Measurements from ENCODE around the gene TSTD2.
"Not testable (repeated sequence)": the region's sequence is repeated elsewhere in the genome, so short reads cannot be mapped to it uniquely, and the experiment has no call there.

Gene TSTD2

DNA sequence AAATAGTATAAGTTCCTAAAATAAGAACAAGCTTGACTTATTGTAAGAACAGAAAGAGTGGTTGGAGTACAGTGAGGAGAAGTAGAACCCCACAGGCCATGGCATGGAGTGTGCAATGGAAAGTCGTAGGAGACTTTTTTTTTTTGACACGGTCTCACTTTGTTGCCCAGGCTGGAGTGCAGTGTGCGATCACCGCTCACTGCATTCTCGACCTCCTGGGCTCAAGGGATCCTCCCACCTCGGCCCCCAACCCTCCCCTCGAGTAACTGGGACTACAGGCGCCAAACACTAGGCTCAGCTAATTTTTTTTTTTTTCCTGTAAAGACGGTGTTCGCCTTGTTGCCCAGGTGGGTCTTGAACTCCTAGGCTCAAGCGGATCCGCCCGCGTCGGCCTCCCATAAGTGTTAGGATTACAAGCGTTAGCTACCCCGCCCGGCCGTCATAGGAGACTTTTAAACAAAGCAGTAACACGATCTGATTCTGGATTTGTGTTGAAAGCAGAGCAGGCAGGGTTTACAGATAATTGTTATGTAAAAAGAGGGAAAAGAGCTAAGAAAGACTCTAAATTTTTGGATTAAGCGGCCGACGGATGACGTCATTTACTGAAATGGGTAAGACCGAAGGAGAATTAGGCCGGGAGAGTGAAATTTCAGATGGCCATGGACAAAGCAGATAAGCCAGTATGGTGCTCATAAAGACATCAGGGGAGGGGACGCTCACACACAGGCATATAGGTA is 752 bp downstream of the TSTD2 start:
- DNase-seq (ENCODE audit: low spot score) = peak; percentile 76

DNA sequence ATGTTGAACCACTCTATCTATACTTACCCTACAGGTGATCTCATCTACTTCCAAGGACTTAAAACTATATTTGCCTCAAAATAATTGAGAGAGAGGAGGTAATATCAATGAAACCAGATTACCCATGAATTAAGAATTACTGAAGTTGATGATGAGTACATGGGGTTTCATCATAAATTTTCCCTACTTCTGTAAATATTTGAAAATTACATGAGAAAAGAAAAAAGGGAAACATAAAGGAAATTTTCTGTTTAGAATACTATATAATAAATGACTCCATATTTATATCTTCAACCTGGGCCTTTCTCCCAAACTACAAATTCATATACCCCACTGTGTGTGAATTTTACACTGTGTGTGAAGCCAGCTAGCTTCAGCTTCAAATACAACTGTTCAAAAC is 2.6 kb downstream of the TSTD2 start:
- no peak for DNase-seq (ENCODE audit: low spot score)

DNA sequence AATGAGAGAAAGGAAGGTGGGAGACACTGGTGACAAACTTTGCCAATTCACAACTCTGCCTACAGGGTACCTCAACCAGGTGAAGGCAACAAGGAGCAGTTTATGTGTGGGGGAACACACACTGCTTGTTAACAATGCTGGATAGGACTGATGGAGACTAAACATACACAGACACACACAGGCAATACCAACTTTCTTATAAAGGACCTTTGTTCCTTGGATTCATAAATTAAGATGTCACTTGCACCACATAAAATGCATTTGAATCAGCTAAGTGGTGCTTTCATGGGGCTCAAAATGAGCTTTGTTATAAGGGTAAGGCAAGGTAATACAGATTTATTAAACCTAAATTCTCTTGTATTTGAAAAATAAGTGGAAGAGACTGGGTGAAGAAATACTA is 4.0 kb downstream of the TSTD2 start:
- DNase-seq (ENCODE audit: low spot score) = no peak

DNA sequence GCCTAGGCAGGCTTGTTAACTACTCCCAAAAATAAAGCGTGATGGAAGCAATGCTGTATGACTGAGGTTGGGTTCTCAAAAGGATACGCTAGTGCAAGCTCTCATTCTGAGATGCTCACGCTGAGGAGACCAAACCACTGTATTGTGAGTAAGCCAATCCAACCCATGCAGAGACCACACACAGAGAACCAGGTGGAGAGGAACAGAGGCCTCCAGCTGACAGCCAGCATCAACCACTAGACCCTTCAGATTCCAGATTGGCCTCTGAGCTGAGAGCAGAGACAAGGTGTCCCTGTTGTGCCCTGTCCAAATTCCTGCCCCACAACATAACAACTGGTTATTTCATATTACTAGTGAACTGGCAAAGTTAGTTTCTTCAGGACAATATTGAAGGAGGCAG is 4.5 kb downstream of the TSTD2 start:
- DNase-seq (ENCODE audit: low spot score) = no peak

- no peak for DNase-seq (ENCODE audit: low spot score)
Measured at GRCh38 chr9:97627624-97628023, 5.5 kb downstream of the TSTD2 start.

- no peak for DNase-seq (ENCODE audit: low spot score)
Measured at GRCh38 chr9:97625620-97626019, 7.5 kb downstream of the TSTD2 start.

GRCh38 chr9:97623946-97624345 is 9.2 kb downstream of the TSTD2 start:
- no peak for DNase-seq (ENCODE audit: low spot score)

DNA sequence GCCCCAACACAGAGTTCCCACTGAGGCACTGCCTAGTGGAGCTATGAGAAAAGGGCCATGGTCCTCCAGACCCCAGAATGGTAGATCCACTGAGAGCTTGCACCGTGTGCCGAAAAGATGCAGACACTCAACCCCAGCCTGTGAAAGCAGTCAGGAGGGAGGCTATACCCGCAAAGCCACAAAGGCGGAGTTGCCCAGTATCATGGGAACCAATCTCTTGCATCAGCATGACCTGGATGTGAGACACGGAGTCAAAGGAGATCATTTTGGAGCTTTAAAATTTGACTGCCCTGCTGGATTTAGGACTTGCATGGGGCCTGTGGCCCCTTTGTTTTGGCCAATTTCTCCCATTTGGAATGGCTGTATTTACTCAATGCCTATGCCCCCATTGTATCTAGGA is 10.7 kb downstream of the TSTD2 start:
- not testable (repeated sequence) for DNase-seq (ENCODE audit: low spot score)

DNA sequence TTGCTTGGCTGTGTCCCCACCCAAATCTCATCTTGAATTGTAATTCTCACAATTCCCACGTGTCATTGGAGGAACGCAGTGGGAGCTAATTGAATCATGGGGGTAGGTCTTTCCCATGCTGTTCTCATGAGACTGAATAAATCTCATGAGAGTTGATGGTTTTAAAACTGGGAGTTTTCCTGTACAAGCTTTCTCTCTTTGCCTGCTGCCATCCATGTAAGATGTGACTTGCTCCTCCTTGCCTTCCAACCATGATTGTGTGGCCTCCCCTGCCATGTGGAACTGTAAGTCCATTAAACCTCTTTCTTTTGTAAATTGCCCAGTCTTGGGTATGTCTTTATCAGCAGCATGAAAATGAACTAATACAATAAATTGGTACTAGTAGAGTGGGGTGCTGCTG is 13.1 kb downstream of the TSTD2 start:
- not testable (repeated sequence) for DNase-seq (ENCODE audit: low spot score)

DNA sequence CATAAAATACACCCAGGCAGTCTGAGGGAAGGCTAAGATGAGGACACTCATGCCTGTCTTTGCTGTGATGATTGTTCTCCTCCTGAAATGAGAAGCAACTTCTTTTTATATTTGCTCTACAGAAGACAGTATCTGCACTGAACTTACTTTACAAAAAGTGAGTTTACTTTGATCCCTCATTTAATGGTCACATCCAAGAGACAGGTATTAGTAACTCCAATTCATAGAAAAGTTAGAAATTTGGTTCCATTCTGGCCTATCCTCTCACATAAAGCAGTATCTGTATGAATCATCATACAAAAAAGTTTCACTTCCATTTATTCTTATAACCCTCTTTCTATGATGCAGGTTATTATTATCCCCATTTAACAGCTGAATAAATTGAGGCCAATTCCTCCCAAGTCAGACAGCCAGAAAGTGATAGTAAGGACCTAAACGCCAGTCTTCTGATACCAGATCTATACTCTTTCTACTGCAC is 15.2 kb downstream of the TSTD2 start:
- no peak for DNase-seq (ENCODE audit: low spot score)

GRCh38 chr9:97615439-97616072 is 17.6 kb downstream of the TSTD2 start:
- peak; percentile 48 for DNase-seq (ENCODE audit: low spot score)

DNA sequence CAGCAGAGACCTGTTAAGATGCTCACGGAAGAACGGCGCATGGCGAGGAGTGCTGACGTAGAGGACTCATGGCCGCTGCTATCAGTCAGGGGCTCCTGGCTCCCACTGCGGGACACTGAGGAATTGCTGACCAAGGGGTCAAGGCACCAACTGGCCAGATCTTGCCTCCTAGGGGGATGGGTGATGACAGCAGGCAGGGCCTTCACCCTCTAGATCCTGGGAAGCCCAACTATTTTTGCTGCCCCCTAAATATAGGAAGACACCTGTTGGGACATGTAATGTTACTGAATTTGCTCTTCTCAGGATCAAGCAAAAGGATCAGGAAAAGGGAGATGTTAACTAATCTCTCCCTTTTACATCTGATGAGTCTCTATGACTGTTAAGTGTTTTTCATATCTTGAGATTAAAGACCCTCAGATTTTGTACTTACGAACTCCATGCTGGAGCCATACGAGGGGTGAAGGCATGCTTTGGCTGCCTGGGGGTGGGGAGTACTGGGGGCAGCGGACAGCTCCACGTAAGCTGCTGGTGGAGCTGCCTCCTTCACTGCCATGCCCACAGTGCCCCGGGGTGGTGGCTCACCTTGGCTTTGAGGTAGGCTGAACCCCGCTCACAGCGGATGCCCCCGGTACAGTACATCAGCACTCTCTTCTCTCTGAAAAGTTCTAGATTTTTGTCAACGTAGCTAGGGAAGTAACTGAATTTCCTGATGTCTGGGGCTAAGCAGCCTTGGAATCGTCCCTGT is 28.1 kb downstream of the TSTD2 start:
- no peak for DNase-seq (ENCODE audit: low spot score)

- no peak for DNase-seq (ENCODE audit: low spot score)
Measured at GRCh38 chr9:97602430-97602829, 30.7 kb downstream of the TSTD2 start.

GRCh38 chr9:97601228-97601898 is 31.8 kb downstream of the TSTD2 start:
- DNase-seq (ENCODE audit: low spot score) = no peak

GRCh38 chr9:97600531-97601227 is 32.5 kb downstream of the TSTD2 start:
- no peak for DNase-seq (ENCODE audit: low spot score)

DNA sequence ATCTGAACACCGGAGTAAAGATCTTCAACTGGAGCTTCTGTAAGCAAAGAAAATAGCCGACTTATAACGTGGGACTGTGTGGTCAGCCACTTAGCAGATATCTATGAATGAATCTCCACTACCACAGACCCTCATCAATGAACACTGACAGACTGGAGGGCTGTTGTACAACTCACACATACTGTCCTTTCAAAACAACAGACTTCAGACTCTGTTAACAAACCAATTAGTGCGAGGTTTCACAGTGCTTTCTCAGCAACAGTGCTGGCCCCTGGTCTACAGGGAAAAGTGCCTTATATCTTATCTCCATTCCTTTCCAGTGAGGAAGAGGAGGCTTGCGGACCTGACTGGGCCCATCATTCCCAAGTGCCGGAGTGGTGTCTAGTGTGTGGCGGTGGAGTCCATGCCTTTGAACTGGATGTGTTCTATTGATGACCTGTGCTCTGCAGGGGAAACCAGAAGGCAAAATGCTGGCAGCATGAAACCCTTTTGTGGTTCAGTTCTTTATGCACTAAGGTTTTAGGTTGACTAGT is 33.8 kb downstream of the TSTD2 start:
- no peak for DNase-seq (ENCODE audit: low spot score)

- DNase-seq (ENCODE audit: low spot score) = peak; percentile 82
Measured at GRCh38 chr9:97598461-97599288, 34.5 kb downstream of the TSTD2 start.

DNA sequence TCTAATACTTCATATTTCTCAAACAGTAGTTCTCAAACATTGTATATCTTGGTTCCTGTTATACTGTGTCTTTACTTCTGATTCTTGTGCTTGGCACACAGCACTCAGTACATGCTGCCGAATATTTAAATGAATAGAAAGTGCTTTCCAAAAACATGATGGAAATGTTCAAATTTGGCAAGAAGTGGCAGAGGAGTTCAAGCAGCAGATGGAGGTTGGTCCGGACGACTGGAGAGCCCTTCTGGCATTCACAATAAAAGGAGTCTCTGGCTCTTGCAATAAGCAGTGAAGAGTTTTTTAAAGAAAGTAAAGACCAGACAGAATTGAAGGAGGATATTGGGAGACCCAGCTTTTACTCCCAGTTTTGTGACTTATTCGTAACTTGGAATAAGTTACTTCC is 36.3 kb downstream of the TSTD2 start:
- no peak for DNase-seq (ENCODE audit: low spot score)

DNA sequence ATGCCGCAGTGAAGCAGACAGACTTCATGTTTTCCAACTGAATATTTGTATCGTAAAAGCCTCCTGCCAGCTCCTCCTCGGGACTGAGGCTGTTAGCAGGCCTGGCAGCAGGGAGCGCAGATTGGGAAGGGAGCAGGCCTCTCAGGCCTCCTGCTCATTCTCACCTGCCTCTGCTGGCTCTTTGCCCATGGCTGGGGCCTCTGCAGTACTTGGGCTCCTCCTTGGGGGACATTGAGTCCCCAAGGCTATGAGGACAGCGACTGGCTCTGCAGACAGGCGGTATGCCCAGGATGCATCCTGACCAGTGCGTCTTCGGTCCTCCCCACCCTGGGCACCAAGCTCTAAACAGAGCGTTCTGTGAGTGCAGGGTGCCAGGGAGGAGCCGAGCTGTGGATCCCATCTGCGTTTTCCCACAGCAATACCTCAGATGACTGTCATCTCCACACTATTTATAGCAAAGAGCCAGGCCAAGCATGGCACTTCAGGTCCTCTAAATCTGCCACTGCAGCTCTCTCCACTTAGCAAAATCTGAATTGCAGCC is 38.7 kb downstream of the TSTD2 start:
- no peak for DNase-seq (ENCODE audit: low spot score)

DNA sequence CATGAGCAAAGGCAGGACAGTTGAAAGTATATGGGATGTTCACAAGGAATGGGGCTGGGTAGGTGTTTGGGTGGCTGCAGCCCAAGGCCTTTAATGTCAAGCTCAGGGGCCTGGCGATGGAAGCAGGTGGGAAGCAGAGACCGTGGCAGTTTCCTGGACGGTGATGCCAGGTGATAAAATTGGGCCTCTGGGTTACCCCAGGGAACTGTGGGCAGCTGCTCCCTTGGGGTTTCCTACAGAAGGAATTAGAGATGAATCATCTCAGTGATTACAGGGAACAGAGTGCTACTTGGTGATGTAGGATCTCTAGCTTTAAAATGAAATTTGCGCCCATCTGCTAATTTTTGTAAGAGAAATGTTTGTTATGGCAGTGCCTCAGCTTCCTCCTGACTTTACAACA is 39.2 kb downstream of the TSTD2 start:
- DNase-seq (ENCODE audit: low spot score) = no peak

Data from SK-N-DZ (cell line).